IMR-90 (cell line): Measurements from ENCODE around the gene REPIN1. TPM values are rescaled to one million over a fixed set of nuclear protein-coding genes. Genes with fewer than 3 reads are reported as not detected.

Source experiments
- ATAC-seq: fragments of 200-7000 bp; cut with Tn5 transposase; 2 replicates; pipeline ENCODE4 v1.9.1; 2020; ENCODE audit warnings: low read depth, mild to moderate bottlenecking, moderate library complexity
- BruUV-seq: library from RNA; stranded (reverse); fragments of 400-500 nt; replicated peaks from 2 replicates; lab custom pipeline; 2021; lab: Mats Ljungman, UMichigan
- CTCF ChIA-PET: fragments of 300-600 bp; formaldehyde crosslinking; extraction: SDS; loops from one replicate; lab custom pipeline; 2021; ENCODE audit warnings: antibody characterized with exemption; lab: Yijun Ruan, JAX
- POLR2A ChIA-PET: fragments of 300-600 bp; sonication (Branson Sonifier 250); formaldehyde crosslinking; loops from one replicate; lab custom pipeline; 2022; ENCODE audit warnings: antibody characterized with exemption; ENCODE audit not compliant: unreplicated experiment; lab: Charles Lee
- DNase-seq: peaks from one replicate; pipeline ENCODE4 v3.0.0; 2013
- H2AFZ ChIP-seq: replicated peaks from 2 replicates; pipeline ENCODE3; 2013; ENCODE audit warnings: low read length, mild to moderate bottlenecking; ENCODE audit not compliant: poor library complexity
- H2AK5ac ChIP-seq: 2 replicates; pipeline ENCODE4 v1.6.1; 2013; ENCODE audit warnings: low read depth, low read length, inconsistent platforms
- H2AK9ac ChIP-seq: replicated peaks from 2 replicates; pipeline ENCODE3; 2013; ENCODE audit warnings: mild to moderate bottlenecking, low read depth, low read length, moderate library complexity; ENCODE audit not compliant: poor library complexity
- H2BK120ac ChIP-seq: 2 replicates; pipeline ENCODE4 v1.6.1; 2013; ENCODE audit warnings: low read depth, low read length, inconsistent platforms
- H2BK15ac ChIP-seq: 3 replicates; pipeline ENCODE4 v1.6.1; 2013; ENCODE audit warnings: low read depth, low read length, inconsistent platforms
- H2BK20ac ChIP-seq: 2 replicates; pipeline ENCODE4 v1.6.1; 2013; ENCODE audit warnings: low read depth, mild to moderate bottlenecking, inconsistent platforms, low read length, moderate library complexity
- H2BK5ac ChIP-seq: 2 replicates; pipeline ENCODE4 v1.6.1; 2013; ENCODE audit warnings: mild to moderate bottlenecking, low read depth, low read length, inconsistent platforms; ENCODE audit not compliant: poor library complexity, severe bottlenecking
- H3K14ac ChIP-seq: replicated peaks from 2 replicates; pipeline ENCODE4 v1.6.1; 2013; ENCODE audit warnings: low read depth, low read length, inconsistent platforms
- H3K18ac ChIP-seq: 2 replicates; pipeline ENCODE4 v1.6.1; 2013; ENCODE audit warnings: low read depth, low read length, control low read depth
- H3K23ac ChIP-seq: 2 replicates; pipeline ENCODE4 v1.6.1; 2013; ENCODE audit warnings: low read depth, low read length, inconsistent platforms
- H3K27ac ChIP-seq: 2 replicates; pipeline ENCODE4 v1.5.1; 2013; ENCODE audit warnings: mild to moderate bottlenecking, control low read depth, low read length; ENCODE audit not compliant: insufficient read depth
- H3K27me3 ChIP-seq: 2 replicates; pipeline ENCODE4 v1.6.1; 2013; ENCODE audit warnings: low read length; ENCODE audit not compliant: control insufficient read depth, insufficient read depth
- H3K36me3 ChIP-seq: 2 replicates; pipeline ENCODE4 v1.6.1; 2013; ENCODE audit warnings: low read length, mixed read lengths; ENCODE audit not compliant: control insufficient read depth, insufficient read depth
- H3K4ac ChIP-seq: 2 replicates; pipeline ENCODE4 v1.6.1; 2013; ENCODE audit warnings: low read depth, low read length, inconsistent platforms
- H3K4me1 ChIP-seq: 2 replicates; pipeline ENCODE4 v1.6.1; 2013; ENCODE audit warnings: low read length, mixed read lengths; ENCODE audit not compliant: control insufficient read depth, insufficient read depth
- H3K4me2 ChIP-seq: 2 replicates; pipeline ENCODE4 v1.6.1; 2013; ENCODE audit warnings: low read depth, mild to moderate bottlenecking, control low read depth, low read length, moderate library complexity
- H3K4me3 ChIP-seq: 2 replicates; pipeline ENCODE4 v1.5.1; 2013; ENCODE audit warnings: low read depth, mild to moderate bottlenecking, control low read depth, low read length, moderate library complexity; ENCODE audit not compliant: insufficient read depth
- H3K56ac ChIP-seq: 2 replicates; pipeline ENCODE4 v1.6.1; 2013; ENCODE audit warnings: low read length, inconsistent platforms; ENCODE audit not compliant: insufficient read depth; ENCODE audit errors: extremely low read depth
- H3K79me1 ChIP-seq, 2 experiments: 2 replicates each; pipeline ENCODE4 v1.6.1; 2013; ENCODE audit warnings: low read length in 2 of 2, inconsistent platforms in 1 of 2, low read depth in 1 of 2
- H3K9ac ChIP-seq: 2 replicates; pipeline ENCODE4 v1.6.1; 2013; ENCODE audit warnings: low read depth, low read length, control low read depth
- H3K9me1 ChIP-seq: 2 replicates; pipeline ENCODE4 v1.6.1; 2013; ENCODE audit warnings: low read length, inconsistent platforms; ENCODE audit not compliant: insufficient read depth
- H3K9me3 ChIP-seq: 2 replicates; pipeline ENCODE4 v1.6.1; 2013; ENCODE audit warnings: low read length; ENCODE audit not compliant: control insufficient read depth, insufficient read depth
- H4K20me1 ChIP-seq: 2 replicates; pipeline ENCODE4 v1.6.1; 2013; ENCODE audit warnings: low read length, inconsistent platforms; ENCODE audit not compliant: insufficient read depth
- H4K5ac ChIP-seq: 2 replicates; pipeline ENCODE4 v1.6.1; 2013; ENCODE audit warnings: mild to moderate bottlenecking, low read depth, low read length, control low read depth
- H4K8ac ChIP-seq, 2 experiments: 2 replicates each; pipeline ENCODE4 v1.6.1; 2013; ENCODE audit warnings: low read depth in 2 of 2, low read length in 2 of 2, control low read depth in 1 of 2, inconsistent platforms in 1 of 2
- H4K91ac ChIP-seq: 2 replicates; pipeline ENCODE4 v1.6.1; 2013; ENCODE audit warnings: low read depth, low read length, inconsistent platforms; ENCODE audit not compliant: insufficient read depth
- BHLHE40 ChIP-seq: fragments of 150-350 bp; IDR thresholded peaks from 2 replicates; pipeline ENCODE4 v1.6.1; 2016; ENCODE audit warnings: mild to moderate bottlenecking, low read depth, low read length
- CEBPB ChIP-seq: IDR thresholded peaks from 2 replicates; pipeline ENCODE4 v1.6.1; 2012; ENCODE audit warnings: low read depth, low read length, improper control_type of control experiment
- CHD1 ChIP-seq: IDR thresholded peaks from 2 replicates; pipeline ENCODE4 v1.6.1; 2012; ENCODE audit warnings: low read depth, low read length, improper control_type of control experiment
- FOS ChIP-seq: fragments of 150-350 bp; IDR thresholded peaks from 2 replicates; pipeline ENCODE4 v1.6.1; 2016; ENCODE audit warnings: low read depth, low read length
- MAFK ChIP-seq: IDR thresholded peaks from 2 replicates; pipeline ENCODE4 v1.6.1; 2012; ENCODE audit warnings: low read depth, low read length, improper control_type of control experiment
- MAZ ChIP-seq: IDR thresholded peaks from 2 replicates; pipeline ENCODE4 v1.6.1; 2012; ENCODE audit warnings: low read depth, mild to moderate bottlenecking, low read length, improper control_type of control experiment, moderate library complexity, borderline replicate concordance
- NFE2L2 ChIP-seq: fragments of 150-350 bp; IDR thresholded peaks from 2 replicates; pipeline ENCODE4 v1.6.1; 2016; ENCODE audit warnings: low read depth, mild to moderate bottlenecking, low read length
- RAD21 ChIP-seq: IDR thresholded peaks from 2 replicates; pipeline ENCODE4 v1.6.1; 2012; ENCODE audit warnings: low read length, improper control_type of control experiment
- RCOR1 ChIP-seq: IDR thresholded peaks from 2 replicates; pipeline ENCODE4 v1.6.1; 2012; ENCODE audit warnings: mild to moderate bottlenecking, low read length, improper control_type of control experiment; ENCODE audit not compliant: insufficient replicate concordance
- RFX5 ChIP-seq: IDR thresholded peaks from 2 replicates; pipeline ENCODE4 v1.8.0; 2012; ENCODE audit warnings: low read depth, mild to moderate bottlenecking, low read length, moderate library complexity
- WGBS, 2 experiments: methylation state at CpG; one replicate each; pipeline versions ENCODE4 v1.1.5 to v1.1.7; 2013; ENCODE audit warnings: missing lambda C conversion rate in 2 of 2; ENCODE audit not compliant: insufficient read length in 1 of 2; ENCODE audit errors: extremely low coverage in 2 of 2; 5-methylcytosine and 5-hydroxymethylcytosine counted together
- dilution Hi-C: fragments of 300-500 bp; cut with HindIII; formaldehyde crosslinking; loops from one replicate; pipeline ENCODE4 v1.14.3; 2018; ENCODE audit warnings: low sequenced_read_pairs; ENCODE audit not compliant: unreplicated experiment
- in situ Hi-C: fragments of 300-500 bp; cut with MboI; formaldehyde crosslinking; loops from 3 replicates; pipeline ENCODE4 v1.14.3; 2019; ENCODE audit warnings: low sequenced_read_pairs, inconsistent platforms, mixed read lengths
- intact Hi-C: fragments of 100-400 bp; cut with micrococcal nuclease; formaldehyde crosslinking; loops from 2 replicates; pipeline ENCODE4 v1.10.0; 2022
- polyA plus RNA-seq, 3 experiments: library from polyadenylated mRNA; depleted of rRNA; stranded (reverse); fragments of >200 nt; gene quantifications; 2 replicates each; pipeline ENCODE4 v1.2.3, GENCODE V29; 2012; ENCODE audit warnings: low replicate concordance in 1 of 3
- total RNA-seq: library from RNA; depleted of rRNA; stranded (reverse); fragments of >200 nt; gene quantifications from 2 replicates; pipeline ENCODE4 v1.2.3, GENCODE V29; 2012
- TF ChIP-seq, protein P1 (sequence below): conservative IDR thresholded peaks from 2 replicates; pipeline ENCODE4 v1.5.1; 2012; ENCODE audit warnings: mild to moderate bottlenecking, low read depth, low read length, improper control_type of control experiment
- TF ChIP-seq, protein P2 (sequence below): fragments of 150-350 bp; IDR thresholded peaks from 2 replicates; pipeline ENCODE4 v1.6.1; 2017; ENCODE audit warnings: mild to moderate bottlenecking, antibody characterized with exemption, low read length, low read depth
- TF ChIP-seq, protein P3 (sequence below): fragments of 150-350 bp; IDR thresholded peaks from 2 replicates; pipeline ENCODE4 v1.6.1; 2016; ENCODE audit warnings: low read depth, mild to moderate bottlenecking, low read length, moderate library complexity, borderline replicate concordance

REPIN1 gene
- total and polyA plus RNA-seq, 2 of the 4 experiments (the other 2 are of a cell fraction) = 19.4 to 50.6 TPM

DNA sequence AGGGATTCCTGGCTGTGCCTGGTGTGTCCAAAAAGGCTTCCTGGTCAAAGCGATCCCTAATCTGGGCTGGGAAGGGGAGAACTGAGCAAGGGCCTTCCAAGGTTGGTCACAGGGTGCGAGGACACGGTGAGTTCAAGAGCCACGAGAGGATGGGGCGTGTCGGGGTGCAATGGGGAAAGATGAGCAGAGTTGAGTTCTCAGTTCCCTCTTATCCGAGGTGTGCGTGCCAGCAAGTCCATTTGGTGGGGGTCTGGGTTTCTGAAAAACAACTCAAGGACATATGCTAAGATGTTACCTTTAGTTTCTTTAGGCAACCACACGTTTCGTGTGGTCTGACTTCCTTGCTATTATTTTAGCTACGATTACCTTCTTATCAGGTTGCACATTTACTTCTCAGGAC lies 11.8 kb downstream of the REPIN1 start:
- TF ChIP-seq CEBPB = no peak
- TF ChIP-seq RCOR1 = no peak
- no peak for TF ChIP-seq BHLHE40
- TF ChIP-seq RFX5 = no peak
- TF ChIP-seq NFE2L2 = no peak
- TF ChIP-seq RAD21 = no peak
- no peak for TF ChIP-seq CHD1
- TF ChIP-seq, protein P1, sequence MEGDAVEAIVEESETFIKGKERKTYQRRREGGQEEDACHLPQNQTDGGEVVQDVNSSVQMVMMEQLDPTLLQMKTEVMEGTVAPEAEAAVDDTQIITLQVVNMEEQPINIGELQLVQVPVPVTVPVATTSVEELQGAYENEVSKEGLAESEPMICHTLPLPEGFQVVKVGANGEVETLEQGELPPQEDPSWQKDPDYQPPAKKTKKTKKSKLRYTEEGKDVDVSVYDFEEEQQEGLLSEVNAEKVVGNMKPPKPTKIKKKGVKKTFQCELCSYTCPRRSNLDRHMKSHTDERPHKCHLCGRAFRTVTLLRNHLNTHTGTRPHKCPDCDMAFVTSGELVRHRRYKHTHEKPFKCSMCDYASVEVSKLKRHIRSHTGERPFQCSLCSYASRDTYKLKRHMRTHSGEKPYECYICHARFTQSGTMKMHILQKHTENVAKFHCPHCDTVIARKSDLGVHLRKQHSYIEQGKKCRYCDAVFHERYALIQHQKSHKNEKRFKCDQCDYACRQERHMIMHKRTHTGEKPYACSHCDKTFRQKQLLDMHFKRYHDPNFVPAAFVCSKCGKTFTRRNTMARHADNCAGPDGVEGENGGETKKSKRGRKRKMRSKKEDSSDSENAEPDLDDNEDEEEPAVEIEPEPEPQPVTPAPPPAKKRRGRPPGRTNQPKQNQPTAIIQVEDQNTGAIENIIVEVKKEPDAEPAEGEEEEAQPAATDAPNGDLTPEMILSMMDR = no peak
- no peak for TF ChIP-seq MAZ
- TF ChIP-seq, protein P2, sequence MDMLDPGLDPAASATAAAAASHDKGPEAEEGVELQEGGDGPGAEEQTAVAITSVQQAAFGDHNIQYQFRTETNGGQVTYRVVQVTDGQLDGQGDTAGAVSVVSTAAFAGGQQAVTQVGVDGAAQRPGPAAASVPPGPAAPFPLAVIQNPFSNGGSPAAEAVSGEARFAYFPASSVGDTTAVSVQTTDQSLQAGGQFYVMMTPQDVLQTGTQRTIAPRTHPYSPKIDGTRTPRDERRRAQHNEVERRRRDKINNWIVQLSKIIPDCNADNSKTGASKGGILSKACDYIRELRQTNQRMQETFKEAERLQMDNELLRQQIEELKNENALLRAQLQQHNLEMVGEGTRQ = no peak
- TF ChIP-seq MAFK = no peak
- no peak for TF ChIP-seq FOS
- TF ChIP-seq, protein P3, sequence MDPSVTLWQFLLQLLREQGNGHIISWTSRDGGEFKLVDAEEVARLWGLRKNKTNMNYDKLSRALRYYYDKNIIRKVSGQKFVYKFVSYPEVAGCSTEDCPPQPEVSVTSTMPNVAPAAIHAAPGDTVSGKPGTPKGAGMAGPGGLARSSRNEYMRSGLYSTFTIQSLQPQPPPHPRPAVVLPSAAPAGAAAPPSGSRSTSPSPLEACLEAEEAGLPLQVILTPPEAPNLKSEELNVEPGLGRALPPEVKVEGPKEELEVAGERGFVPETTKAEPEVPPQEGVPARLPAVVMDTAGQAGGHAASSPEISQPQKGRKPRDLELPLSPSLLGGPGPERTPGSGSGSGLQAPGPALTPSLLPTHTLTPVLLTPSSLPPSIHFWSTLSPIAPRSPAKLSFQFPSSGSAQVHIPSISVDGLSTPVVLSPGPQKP = no peak
- Histone ChIP-seq H2AK5ac (peak overlapping the region; percentile 57), H3K18ac (no peak overlapping the region), H3K36me3 (peaks cover 2% of the 10 kb centered on the region; the same call in 1 of the 2 replicates), H3K27ac (0 out of 2 replicates have a peak overlapping the region, but pooled peaks have one; percentile 15), H2BK15ac (no peak overlapping the region; the same call in 2 of the 3 replicates), H2AK9ac (peak overlapping the region; percentile 12), H3K14ac (peak overlapping the region; percentile 83), H3K23ac (peak overlapping the region; percentile 87), H3K56ac (no peak overlapping the region), H3K4ac (peak overlapping the region; percentile 67), H4K20me1 (peaks cover 7% of the 10 kb centered on the region; the same call in 1 of the 2 replicates), H2BK20ac (no peak overlapping the region), H3K4me3 (no peak overlapping the region), H3K4me1 (peaks cover 10% of the 10 kb centered on the region), H3K9me3 (no peaks in the 10 kb centered on the region), H4K91ac (peak overlapping the region; percentile 91; the same call in 1 of the 2 replicates), H3K9me1 (peaks cover 16% of the 10 kb centered on the region; the same call in 1 of the 2 replicates), H3K27me3 (no peaks in the 10 kb centered on the region), H3K79me1 (peaks cover 21 to 50% of the 10 kb centered on the region in 2 experiments), H4K8ac (peak overlapping the region in 1 of 2 experiments; percentile 93; a peak in 2 of 4 replicates), H3K4me2 (peak overlapping the region; percentile 94), H3K9ac (peak overlapping the region; percentile 96), H4K5ac (peak overlapping the region; percentile 30; the same call in 1 of the 2 replicates), H2BK5ac (no peak overlapping the region), H2BK120ac (peak overlapping the region; percentile 32), H2AFZ (peak overlapping the region; percentile 74)
- BruUV-seq = no TSS peak
- no peak for DNase-seq
- dilution Hi-C loops (no loop called here), in situ Hi-C loops (no loop called here), intact Hi-C loops (no loop called here)
- ChIA-PET CTCF (interaction anchor here (0.5 kb wide), 1 partner anchor 898 kb away, joined by 4 read pairs; no protein-coding TSS in a partner anchor), POLR2A (no interaction called here)
- 81% methylated on average over 5 of the region's 11 CpGs; no CpG with 5 or more reads in 1 of the 2 experiments for WGBS, 2 experiments
- no peak for ATAC-seq
